Liver (tissue), 9 donors: ENCODE data around the gene EIF3F. TPM values are rescaled to one million over a fixed set of nuclear protein-coding genes. Genes with fewer than 3 reads are reported as not detected.

Experiments
- DNase-seq: peaks from one replicate; pipeline ENCODE4 v3.0.0-alpha.2; 2017; ENCODE audit warnings: low spot score
- H3K27ac ChIP-seq, 2 donors: one replicate each; pipeline ENCODE4 v1.7.0; 2013; ENCODE audit warnings: inconsistent platforms in 2 of 2, low read length in 2 of 2, control low read depth in 1 of 2, low read depth in 1 of 2, mild to moderate bottlenecking in 1 of 2
- H3K27me3 ChIP-seq, 4 donors: one replicate each; pipeline versions ENCODE4 v1.6.1 to v1.7.0; 2013; ENCODE audit warnings: low read length in 3 of 4, inconsistent platforms in 1 of 4, mild to moderate bottlenecking in 1 of 4, moderate library complexity in 1 of 4; ENCODE audit not compliant: control insufficient read depth in 4 of 4, insufficient read depth in 4 of 4
- H3K36me3 ChIP-seq, 4 donors: one replicate each; pipeline versions ENCODE4 v1.6.1 to v1.7.0; 2013; ENCODE audit warnings: low read length in 3 of 4, mild to moderate bottlenecking in 3 of 4, low read depth in 1 of 4, moderate library complexity in 1 of 4; ENCODE audit not compliant: control insufficient read depth in 4 of 4, insufficient read depth in 3 of 4
- H3K4me1 ChIP-seq, 4 donors: one replicate each; pipeline versions ENCODE4 v1.6.1 to v1.7.0; 2013; ENCODE audit warnings: low read length in 3 of 4, mild to moderate bottlenecking in 3 of 4, moderate library complexity in 1 of 4; ENCODE audit not compliant: control insufficient read depth in 4 of 4, insufficient read depth in 4 of 4
- H3K4me3 ChIP-seq, 3 donors: one replicate each; pipeline versions ENCODE4 v1.6.1 to v1.7.0; 2013; ENCODE audit warnings: low read length in 3 of 3, control low read depth in 1 of 3, low read depth in 1 of 3, mild to moderate bottlenecking in 1 of 3
- H3K9ac ChIP-seq, 2 donors: one replicate each; pipeline ENCODE4 v1.7.0; 2013; ENCODE audit warnings: low read length in 2 of 2, mild to moderate bottlenecking in 2 of 2, moderate library complexity in 2 of 2, control low read depth in 1 of 2, low read depth in 1 of 2
- H3K9me3 ChIP-seq, 4 donors: one replicate each; pipeline versions ENCODE4 v1.6.1 to v1.7.0; 2013; ENCODE audit warnings: low read length in 3 of 4; ENCODE audit not compliant: control insufficient read depth in 4 of 4
- ATF3 ChIP-seq: IDR thresholded peaks from 2 replicates; pipeline ENCODE4 v1.6.1; 2016; ENCODE audit warnings: antibody characterized with exemption
- CTCF ChIP-seq: fragments of 150-350 bp; IDR thresholded peaks from 2 replicates; pipeline ENCODE4 v1.5.1; 2017; ENCODE audit warnings: improper control_type of control experiment, low read depth, low read length; ENCODE audit not compliant: missing input control
- EGR1 ChIP-seq, 2 donors: IDR thresholded peaks; 2 replicates each; pipeline ENCODE4 v1.6.1; 2016 to 2018; ENCODE audit warnings: antibody characterized with exemption in 2 of 2, low read depth in 2 of 2
- FOXA1 ChIP-seq: IDR thresholded peaks from 2 replicates; pipeline ENCODE4 v1.6.1; 2016; ENCODE audit warnings: antibody characterized with exemption
- FOXA2 ChIP-seq: IDR thresholded peaks from 2 replicates; pipeline ENCODE4 v1.6.1; 2016; ENCODE audit warnings: antibody characterized with exemption
- GABPA ChIP-seq, 2 donors: IDR thresholded peaks in 1 of 2; conservative IDR thresholded peaks in 1 of 2; 2 replicates each; pipeline ENCODE4 v1.6.1; 2016; ENCODE audit warnings: antibody characterized with exemption in 2 of 2, mild to moderate bottlenecking in 1 of 2, moderate library complexity in 1 of 2
- HNF4A ChIP-seq, 2 donors: conservative IDR thresholded peaks; 2 replicates each; pipeline ENCODE4 v1.6.1; 2016; ENCODE audit warnings: antibody characterized with exemption in 2 of 2, mild to moderate bottlenecking in 2 of 2
- HNF4G ChIP-seq: IDR thresholded peaks from 2 replicates; pipeline ENCODE4 v1.6.1; 2016; ENCODE audit warnings: antibody characterized with exemption
- JUND ChIP-seq, 2 donors: IDR thresholded peaks; 2 replicates each; pipeline ENCODE4 v1.6.1; 2016; ENCODE audit warnings: antibody characterized with exemption in 2 of 2
- MAX ChIP-seq: IDR thresholded peaks from 2 replicates; pipeline ENCODE4 v1.6.1; 2016; ENCODE audit warnings: antibody characterized with exemption
- NR2F2 ChIP-seq: IDR thresholded peaks from 2 replicates; pipeline ENCODE4 v1.6.1; 2016; ENCODE audit warnings: antibody characterized with exemption
- RAD21 ChIP-seq, 2 donors: IDR thresholded peaks; 2 replicates each; pipeline ENCODE4 v1.6.1; 2016; ENCODE audit warnings: antibody characterized with exemption in 2 of 2, mild to moderate bottlenecking in 2 of 2
- REST ChIP-seq: IDR thresholded peaks from 2 replicates; pipeline ENCODE4 v1.6.1; 2016; ENCODE audit warnings: antibody characterized with exemption, mild to moderate bottlenecking
- RXRA ChIP-seq, 2 donors: IDR thresholded peaks; 2 replicates each; pipeline ENCODE4 v1.6.1; 2017 to 2018; ENCODE audit warnings: antibody characterized with exemption in 2 of 2, mild to moderate bottlenecking in 1 of 2
- SP1 ChIP-seq: IDR thresholded peaks from 2 replicates; pipeline ENCODE4 v1.6.1; 2018; ENCODE audit warnings: antibody characterized with exemption, mild to moderate bottlenecking
- TAF1 ChIP-seq: conservative IDR thresholded peaks from 2 replicates; pipeline ENCODE4 v1.6.1; 2016; ENCODE audit warnings: antibody characterized with exemption, mild to moderate bottlenecking
- YY1 ChIP-seq: IDR thresholded peaks from 2 replicates; pipeline ENCODE4 v1.6.1; 2016; ENCODE audit warnings: antibody characterized with exemption, mild to moderate bottlenecking
- ZBTB33 ChIP-seq: IDR thresholded peaks from 2 replicates; pipeline ENCODE4 v1.6.1; 2016; ENCODE audit warnings: antibody characterized with exemption
- WGBS: extraction: QIAGEN DNeasy Blood & Tissue Kit; methylation state at CpG from one replicate; pipeline ENCODE4 v1.1.7; 2013; 5-methylcytosine and 5-hydroxymethylcytosine counted together
- polyA plus RNA-seq, 2 donors: library from polyadenylated mRNA; stranded (reverse) in 1 of 2; unstranded in 1 of 2; fragments of 200-250 nt in 1 of 2; fragments of >200 nt in 1 of 2; fragmentation: Nextera tagmentation in 1 of 2; extraction: Ambion mirVana in 1 of 2; gene quantifications; one replicate each; pipeline versions ENCODE4 v1.2.1 to v1.2.3, GENCODE V29; 2013 to 2015
- total RNA-seq, 2 donors: library from RNA; depleted of rRNA; stranded (reverse); fragments of >200 nt; gene quantifications; one replicate each; pipeline ENCODE4 v1.2.3, GENCODE V29; 2014
- donor health status: healthy.
- donor health status: healthy.
- donor health status: healthy.
- donor health status: healthy.
- donor health status: healthy.

Gene EIF3F
- total and polyA plus RNA-seq, 4 donors = 59.4 to 246 (median 147) TPM

GRCh38 chr11:8011981-8012444 lies 24.9 kb downstream of the EIF3F start:
- Histone ChIP-seq H3K4me1 (no peaks in the 10 kb centered on the region), H3K4me3 (no peak overlapping the region), H3K9ac (no peak overlapping the region), H3K27ac (no peak overlapping the region), H3K36me3 (no peaks in the 10 kb centered on the region), H3K27me3 (peaks cover 0 to 2% (median 0%) of the 10 kb centered on the region in 4 donors), H3K9me3 (no peaks in the 10 kb centered on the region)
- WGBS = 77% methylated on average over 4 of the region's 4 CpGs
- TF ChIP-seq RXRA (IDR thresholded peaks at IDR 0.05) = no peak
- no peak for TF ChIP-seq NR2F2
- no peak for TF ChIP-seq REST
- no peak for TF ChIP-seq RAD21 (IDR thresholded peaks at IDR 0.05)
- no peak for TF ChIP-seq HNF4G
- no peak for TF ChIP-seq FOXA1
- no peak for TF ChIP-seq JUND (IDR thresholded peaks at IDR 0.05)
- no peak for TF ChIP-seq ATF3
- no peak for TF ChIP-seq SP1
- no peak for TF ChIP-seq TAF1
- no peak for TF ChIP-seq HNF4A (conservative IDR thresholded peaks at IDR 0.05)
- no peak for TF ChIP-seq FOXA2
- TF ChIP-seq GABPA (IDR thresholded peaks at IDR 0.05 in 1 of 2, conservative IDR thresholded peaks at IDR 0.05 in 1 of 2) = no peak
- no peak for TF ChIP-seq YY1
- TF ChIP-seq CTCF = no peak
- TF ChIP-seq ZBTB33 = no peak
- TF ChIP-seq EGR1 (IDR thresholded peaks at IDR 0.05; ENCODE audit: low read depth in 2 of 2) = no peak
- peak; percentile 16 for DNase-seq

- H3K9ac ChIP-seq = no peak overlapping the region
- 91% methylated on average over 5 of the region's 5 CpGs for WGBS
- no peak overlapping the region for H3K27ac ChIP-seq
- peak; percentile 24 for DNase-seq
- peaks cover 0 to 5% (median under 1%) of the 10 kb centered on the region in 4 donors for H3K4me1 ChIP-seq
- H3K4me3 ChIP-seq = no peak overlapping the region
- H3K9me3 ChIP-seq = no peaks in the 10 kb centered on the region
- H3K27me3 ChIP-seq = peaks cover 0 to 3% (median 1%) of the 10 kb centered on the region in 4 donors
- H3K36me3 ChIP-seq = no peaks in the 10 kb centered on the region
- TF ChIP-seq JUND (IDR thresholded peaks at IDR 0.05) (no peak), FOXA1 (no peak), RXRA (IDR thresholded peaks at IDR 0.05) (no peak), MAX (no peak), EGR1 (IDR thresholded peaks at IDR 0.05; ENCODE audit: low read depth in 2 of 2) (no peak), ATF3 (no peak), GABPA (IDR thresholded peaks at IDR 0.05 in 1 of 2, conservative IDR thresholded peaks at IDR 0.05 in 1 of 2) (no peak), ZBTB33 (no peak), YY1 (no peak), CTCF (no peak), HNF4A (conservative IDR thresholded peaks at IDR 0.05) (no peak), NR2F2 (no peak), SP1 (no peak), TAF1 (no peak)
Observed at GRCh38 chr11:8013833-8014232, 26.7 kb downstream of the EIF3F start.
